Stimulated activated CD4-positive, alpha-beta T cell treated with anti-CD3 and anti-CD28 coated beads, Interleukin-12 subunit alpha, Interleukin-12 subunit beta, amount 100 ng/mL, for 24 hours (primary cell): Measurements from ENCODE around the gene MINDY4.

Experiments
- DNase-seq, 2 experiments: peaks; one replicate each; pipeline ENCODE4 v3.0.0-alpha.2; 2020; ENCODE audit warnings: low read depth in 2 of 2

The MINDY4 gene

DNA sequence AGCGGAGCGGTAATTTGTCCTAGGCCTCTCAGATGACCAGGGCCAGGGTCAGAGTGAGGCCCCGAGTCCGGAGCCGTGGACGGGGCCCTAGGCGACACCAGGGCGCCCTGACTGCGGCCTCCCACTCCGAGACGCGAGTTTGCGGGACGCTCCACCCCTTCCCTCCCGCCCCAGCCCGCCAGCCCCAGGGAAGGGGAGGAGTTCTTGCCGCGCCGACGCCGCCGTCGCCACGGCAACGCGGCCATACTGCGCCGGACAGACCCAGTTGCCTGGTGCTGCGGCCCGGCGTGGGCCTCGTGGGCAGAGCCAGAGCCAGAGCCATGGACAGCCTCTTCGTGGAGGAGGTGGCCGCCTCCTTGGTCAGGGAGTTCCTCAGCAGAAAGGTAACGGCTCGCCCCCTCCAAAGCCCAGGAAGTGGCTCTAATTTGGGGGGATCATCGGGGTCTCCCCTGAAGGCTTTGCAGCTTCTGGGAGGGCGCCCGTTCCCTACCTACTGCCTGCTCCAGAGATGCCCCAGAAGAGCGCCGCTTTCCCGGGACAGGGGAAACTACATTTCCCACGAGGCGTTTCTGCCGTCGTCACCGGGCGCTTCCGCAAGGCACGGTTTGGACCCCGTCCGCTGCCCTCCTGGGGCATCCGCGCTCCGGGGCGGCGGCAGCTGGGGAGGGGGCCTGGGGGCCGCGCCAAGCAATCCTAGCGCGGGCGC is at the start of gene MINDY4:
TSS of gene MINDY4 (plus strand) at position 244 of the 706 bp plus-strand sequence. CDS start at position 321, 77 bp downstream.
- peak; percentile 43 to 65 for DNase-seq

DNA sequence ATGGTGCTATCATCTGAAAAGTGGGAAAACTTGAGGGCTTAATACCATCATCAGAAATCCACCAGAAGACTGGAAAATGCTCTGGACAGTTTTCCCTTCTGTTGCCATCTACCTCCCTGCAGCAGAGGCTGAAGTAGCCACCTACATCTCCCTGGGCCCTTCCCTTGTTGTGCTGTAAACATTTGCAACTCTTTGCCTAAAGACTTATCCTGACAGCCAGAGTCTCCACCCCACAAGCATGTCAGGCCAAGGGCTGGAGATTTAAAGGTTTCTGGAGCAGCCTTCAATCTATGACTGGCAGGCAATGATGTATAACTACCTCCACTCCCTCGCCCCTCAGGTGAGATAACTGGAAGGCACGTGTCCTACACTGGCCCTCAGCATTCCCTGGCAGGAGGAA is 49.0 kb upstream of the MINDY4 start:
- no peak for DNase-seq

DNA sequence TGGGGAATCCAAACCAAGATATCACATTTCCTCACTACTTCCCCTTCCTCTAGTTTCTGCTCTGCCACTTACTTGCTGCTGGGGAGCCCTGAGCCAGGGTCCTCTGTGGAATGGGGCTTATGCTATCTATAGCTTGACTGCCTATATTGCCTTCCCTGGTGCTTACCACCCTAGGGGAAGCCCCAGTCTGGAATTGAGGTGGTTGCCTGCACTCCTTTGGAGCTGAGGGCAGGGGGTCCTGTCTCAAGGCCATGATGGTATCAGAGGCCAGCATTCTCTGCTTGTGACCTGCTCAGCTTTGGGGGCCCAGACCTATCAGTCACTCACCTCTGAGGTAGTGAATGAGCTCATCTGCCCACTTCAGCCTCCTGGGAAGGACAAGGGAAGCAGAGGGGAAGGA is 48.5 kb upstream of the MINDY4 start:
- no peak for DNase-seq

GRCh38 chr7:30723776-30724175 is 47.4 kb upstream of the MINDY4 start:
- no peak for DNase-seq

GRCh38 chr7:30726296-30727006 is 44.8 kb upstream of the MINDY4 start:
- DNase-seq: no peak

DNA sequence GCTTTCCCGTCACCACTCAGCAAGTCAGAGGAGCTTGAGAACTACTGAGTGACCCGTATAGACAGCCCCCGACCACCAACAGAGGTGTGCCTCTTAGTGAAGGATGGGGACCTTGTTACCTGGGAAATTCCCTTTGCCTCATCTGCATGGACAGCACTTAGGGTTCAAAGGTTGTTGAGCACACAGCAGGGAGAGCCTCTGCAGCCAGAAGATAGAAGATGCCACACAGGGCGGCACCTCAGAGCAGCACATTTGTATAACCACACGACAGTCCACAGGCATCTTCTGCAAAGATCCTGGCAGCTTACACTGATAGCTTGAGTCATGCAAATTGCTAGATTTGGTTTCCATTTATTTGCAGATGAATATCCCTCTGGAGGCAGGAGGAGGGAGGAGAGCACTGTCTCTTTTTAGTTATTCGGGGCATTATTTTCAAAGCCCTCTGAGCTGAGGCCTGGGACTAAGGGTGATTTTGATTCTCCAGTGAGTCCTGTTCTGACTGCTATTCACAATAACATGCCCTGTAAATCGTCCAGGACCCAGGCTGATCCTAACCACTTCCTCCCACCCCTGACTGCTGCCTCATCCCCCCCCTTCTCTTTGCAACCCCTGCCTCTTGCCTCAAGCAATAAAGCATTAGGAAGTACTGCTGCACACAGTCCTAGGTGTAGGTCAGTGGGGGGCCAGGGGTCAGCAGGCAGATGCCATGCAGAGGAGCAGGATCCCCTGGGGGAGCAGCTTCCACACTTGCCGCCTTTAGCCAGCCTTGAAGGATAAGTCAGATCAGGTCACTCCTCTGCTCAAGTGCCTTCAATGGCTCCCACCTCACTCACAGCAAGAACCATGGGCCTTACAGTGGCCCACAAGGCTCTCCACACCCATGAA is 43.9 kb upstream of the MINDY4 start:
- no peak for DNase-seq

GRCh38 chr7:30728591-30729100 is 42.6 kb upstream of the MINDY4 start:
- DNase-seq: no peak

GRCh38 chr7:30729642-30730041 is 41.6 kb upstream of the MINDY4 start:
- DNase-seq: no peak

DNA sequence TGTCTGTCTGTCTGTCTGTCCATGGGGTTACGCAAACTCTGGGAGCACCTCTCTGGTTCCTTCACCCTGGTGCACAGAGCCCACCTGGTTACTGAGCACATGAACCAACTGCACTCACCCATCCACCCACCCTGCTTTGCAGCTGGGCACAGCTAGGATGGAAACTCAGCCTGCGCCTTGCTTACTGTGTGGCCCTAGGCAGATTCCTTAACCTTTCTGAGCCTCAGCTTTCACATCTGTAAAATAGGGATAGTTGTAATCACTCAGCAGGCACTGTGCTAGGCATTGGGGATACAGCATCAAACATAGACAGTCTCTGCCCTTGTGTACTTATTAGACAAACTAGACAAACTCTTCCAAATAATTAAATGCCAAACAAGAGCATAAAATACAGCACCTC is 41.1 kb upstream of the MINDY4 start:
- DNase-seq: no peak

DNA sequence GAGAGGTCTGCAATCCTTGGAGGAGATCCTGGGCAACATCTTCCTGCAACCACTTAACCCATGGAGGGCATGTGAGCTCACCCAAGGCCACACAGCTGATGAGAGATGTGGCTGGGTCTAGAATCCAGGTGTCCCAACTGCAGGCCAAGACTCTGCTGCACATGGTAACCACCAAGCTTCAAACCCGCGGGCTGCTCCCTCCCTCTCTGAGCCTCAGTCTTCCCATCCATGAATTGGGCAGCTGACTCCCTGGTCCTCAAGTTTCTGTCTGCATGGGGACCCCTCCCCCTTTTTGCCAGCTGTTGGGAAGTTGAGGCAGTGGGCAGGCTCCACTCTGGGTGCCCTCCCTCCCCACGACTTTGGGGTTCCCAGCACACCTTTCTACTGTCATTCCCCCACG is 40.2 kb upstream of the MINDY4 start:
- DNase-seq: no peak

- DNase-seq: no peak
Observed at GRCh38 chr7:30731581-30731980, 39.6 kb upstream of the MINDY4 start.

- no peak for DNase-seq
Observed at GRCh38 chr7:30732606-30733005, 38.6 kb upstream of the MINDY4 start.

- no peak for DNase-seq
Observed at GRCh38 chr7:30733216-30733615, 38.0 kb upstream of the MINDY4 start.

GRCh38 chr7:30733691-30734090 is 37.5 kb upstream of the MINDY4 start:
- no peak for DNase-seq

DNA sequence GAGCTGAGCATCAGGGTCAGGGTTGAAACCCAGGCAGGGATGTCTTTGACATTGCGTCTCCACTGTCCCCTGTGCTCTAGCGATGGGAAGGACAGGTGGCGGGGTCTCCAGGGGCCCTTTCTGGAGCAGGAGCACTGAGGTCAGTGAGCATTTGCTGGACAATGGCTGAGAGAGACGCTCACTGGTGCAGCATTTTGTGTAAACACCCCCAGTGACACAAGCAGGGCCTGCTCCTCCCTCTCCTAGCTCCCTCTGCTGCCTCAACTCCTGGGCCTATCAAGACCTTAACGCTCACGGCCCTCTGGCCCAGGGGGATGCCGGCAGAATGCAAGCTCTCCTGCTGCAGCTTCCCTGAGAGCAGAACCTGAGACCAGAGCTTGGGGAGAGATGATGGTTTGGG is 36.7 kb upstream of the MINDY4 start:
- DNase-seq: no peak

GRCh38 chr7:30735631-30736030 is 35.6 kb upstream of the MINDY4 start:
- no peak for DNase-seq

GRCh38 chr7:30736291-30736690 is 34.9 kb upstream of the MINDY4 start:
- DNase-seq: no peak

- DNase-seq: no peak
Observed at GRCh38 chr7:30738026-30738915, 32.9 kb upstream of the MINDY4 start.

DNA sequence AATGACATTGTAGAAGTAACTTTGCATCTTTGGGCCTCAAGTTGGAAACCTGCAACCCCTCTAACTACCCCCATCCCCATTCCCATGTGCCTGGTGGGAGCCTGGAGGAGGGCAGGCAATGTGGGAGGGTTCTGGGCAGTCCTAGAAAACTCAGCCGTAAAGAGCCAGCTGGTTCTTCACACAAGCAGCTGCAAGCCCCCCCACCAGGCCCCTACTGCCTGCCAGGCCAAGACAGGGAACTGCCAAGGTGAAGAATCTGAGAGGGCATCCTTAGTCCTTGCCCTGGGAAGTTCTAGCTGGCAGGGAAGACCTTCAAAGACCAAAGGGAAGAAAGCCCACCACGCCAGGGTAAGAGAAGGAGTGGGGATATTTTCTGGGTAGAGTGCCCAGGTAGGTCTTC is 31.5 kb upstream of the MINDY4 start:
- no peak for DNase-seq

GRCh38 chr7:30740417-30741181 is 30.6 kb upstream of the MINDY4 start:
- DNase-seq: peak; percentile 49 to 76
